Measurements from ENCODE around the gene TTLL1. TPM values are rescaled to one million over a fixed set of nuclear protein-coding genes. Genes with fewer than 3 reads are reported as not detected.

The TTLL1 gene
- polyA plus RNA-seq, 1 donor: 4.6 TPM

- Histone ChIP-seq H3K9me3 (ENCODE audit: control insufficient read depth, low read depth, low read length) (no peaks in the 10 kb centered on the region), H3K27ac (ENCODE audit: low read length) (peak overlapping the region; percentile 46), H3K4me1 (ENCODE audit: control insufficient read depth, insufficient read depth, low read length) (peaks cover 41% of the 10 kb centered on the region), H3K27me3 (ENCODE audit: control insufficient read depth, insufficient read depth, low read length) (no peaks in the 10 kb centered on the region), H3K4me3 (ENCODE audit: low read length) (no peak overlapping the region), H3K36me3 (ENCODE audit: control insufficient read depth, insufficient read depth, low read length) (peaks cover 20% of the 10 kb centered on the region)
- DNase-seq: no peak
- WGBS (ENCODE audit: insufficient coverage, low lambda C conversion rate): no CpG with 5 or more reads among the region's 13 CpGs
These were observed 38.9 kb upstream of the TTLL1 start for GRCh38 chr22:43128116-43128515.

DNA sequence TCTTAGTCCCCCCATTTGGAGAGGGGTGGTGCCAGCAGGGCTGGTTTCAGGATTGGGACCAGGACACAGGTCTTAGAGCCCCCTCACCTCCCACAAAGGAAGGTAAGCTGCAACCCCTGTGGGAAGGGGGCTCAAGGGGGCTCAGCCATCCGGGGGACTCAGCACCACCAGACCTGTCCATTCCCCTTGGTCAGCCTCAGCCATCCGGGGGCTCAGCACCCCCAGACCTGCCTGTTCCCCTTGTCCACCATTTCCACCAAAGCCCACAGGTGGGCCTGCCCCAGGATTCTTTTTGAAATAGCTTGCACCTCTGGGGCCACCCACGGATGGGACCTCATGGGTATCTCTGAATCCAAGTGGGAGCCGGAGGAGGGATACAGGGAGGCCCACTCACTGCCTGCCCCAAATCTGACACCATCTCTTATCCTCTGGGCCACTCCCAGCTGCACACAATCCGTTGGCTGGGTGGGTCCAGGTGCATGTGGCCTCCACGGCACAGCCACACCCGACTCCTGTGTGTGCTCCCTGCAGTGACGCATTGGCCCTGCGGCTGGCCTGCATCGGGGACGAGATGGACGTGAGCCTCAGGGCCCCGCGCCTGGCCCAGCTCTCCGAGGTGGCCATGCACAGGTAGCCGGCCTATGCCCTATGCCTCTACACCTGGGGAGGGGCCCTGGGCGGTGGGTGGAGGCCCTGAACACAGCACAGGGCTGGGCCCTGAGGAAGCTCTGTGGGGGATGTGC, 38.1 kb upstream of the TTLL1 start:
- Histone ChIP-seq H3K36me3 (ENCODE audit: control insufficient read depth, insufficient read depth, low read length) (peaks cover 13% of the 10 kb centered on the region), H3K9me3 (ENCODE audit: control insufficient read depth, low read depth, low read length) (no peaks in the 10 kb centered on the region), H3K27me3 (ENCODE audit: control insufficient read depth, insufficient read depth, low read length) (no peaks in the 10 kb centered on the region), H3K4me1 (ENCODE audit: control insufficient read depth, insufficient read depth, low read length) (peaks cover 41% of the 10 kb centered on the region), H3K27ac (ENCODE audit: low read length) (peak overlapping the region; percentile 64), H3K4me3 (ENCODE audit: low read length) (no peak overlapping the region)
- DNase-seq: peak; percentile 81 to 86
- WGBS (ENCODE audit: insufficient coverage, low lambda C conversion rate): no CpG with 5 or more reads among the region's 17 CpGs

- no peak overlapping the region for H3K4me3 ChIP-seq (ENCODE audit: low read length)
- H3K27ac ChIP-seq (ENCODE audit: low read length): peak overlapping the region; percentile 69
- WGBS (ENCODE audit: insufficient coverage, low lambda C conversion rate): no CpG with 5 or more reads among the region's 5 CpGs
- peaks cover 7% of the 10 kb centered on the region for H3K36me3 ChIP-seq (ENCODE audit: control insufficient read depth, insufficient read depth, low read length)
- H3K27me3 ChIP-seq (ENCODE audit: control insufficient read depth, insufficient read depth, low read length): no peaks in the 10 kb centered on the region
- peak; percentile 81 to 85 for DNase-seq
- H3K4me1 ChIP-seq (ENCODE audit: control insufficient read depth, insufficient read depth, low read length): peaks cover 41% of the 10 kb centered on the region
- no peaks in the 10 kb centered on the region for H3K9me3 ChIP-seq (ENCODE audit: control insufficient read depth, low read depth, low read length)
These were observed 37.4 kb upstream of the TTLL1 start for GRCh38 chr22:43126501-43127165.

- no peaks in the 10 kb centered on the region for H3K4me1 ChIP-seq (ENCODE audit: control insufficient read depth, insufficient read depth, low read length)
- H3K36me3 ChIP-seq (ENCODE audit: control insufficient read depth, insufficient read depth, low read length): no peaks in the 10 kb centered on the region
- no peak overlapping the region for H3K27ac ChIP-seq (ENCODE audit: low read length)
- H3K27me3 ChIP-seq (ENCODE audit: control insufficient read depth, insufficient read depth, low read length): peaks cover 13% of the 10 kb centered on the region
- no CpG with 5 or more reads among the region's 7 CpGs for WGBS (ENCODE audit: insufficient coverage, low lambda C conversion rate)
- no peaks in the 10 kb centered on the region for H3K9me3 ChIP-seq (ENCODE audit: control insufficient read depth, low read depth, low read length)
- H3K4me3 ChIP-seq (ENCODE audit: low read length): no peak overlapping the region
- DNase-seq: no peak
These were observed 29.8 kb upstream of the TTLL1 start for GRCh38 chr22:43118953-43119458.

DNA sequence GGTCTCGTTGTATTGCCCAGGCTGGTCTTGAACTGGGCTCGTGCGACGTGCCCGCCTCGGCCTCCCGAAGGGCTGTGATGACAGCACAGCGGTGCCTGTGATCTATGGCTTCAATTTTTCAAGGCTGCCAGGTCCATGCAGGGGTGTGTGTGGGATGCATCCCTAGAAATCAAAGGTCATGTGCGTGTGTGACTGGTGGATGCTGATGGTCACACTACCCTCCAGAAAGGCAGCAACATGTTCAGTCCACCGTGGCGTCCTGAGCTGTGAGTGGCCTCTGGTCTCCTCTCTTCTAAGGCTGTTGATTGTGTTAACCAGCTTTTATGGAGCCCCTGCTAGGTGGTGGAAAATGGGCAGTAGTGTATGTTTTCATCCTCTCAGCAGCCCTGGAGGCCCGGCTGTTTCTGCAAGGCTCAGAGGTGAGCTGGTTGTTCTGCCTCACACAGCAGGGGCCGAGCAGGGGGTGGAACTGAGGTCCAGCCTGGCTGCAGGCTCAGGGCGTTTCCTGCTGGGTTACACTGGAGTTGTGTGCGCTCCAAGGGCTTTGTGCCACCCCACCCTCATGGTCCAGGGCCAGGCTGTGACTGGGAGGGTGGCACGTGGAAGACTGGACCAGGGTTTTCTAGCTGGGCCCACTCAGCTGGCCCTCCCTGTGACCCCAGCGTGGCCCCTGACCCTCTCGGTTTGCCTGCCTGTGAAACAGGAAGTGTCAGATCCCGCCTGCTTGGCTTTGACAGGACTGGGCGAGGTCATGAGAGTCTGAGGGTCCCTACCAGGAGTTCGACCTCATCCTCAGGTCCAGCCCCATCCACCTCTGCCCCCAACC, 29.0 kb upstream of the TTLL1 start:
- no peak for DNase-seq
- Histone ChIP-seq H3K27me3 (ENCODE audit: control insufficient read depth, insufficient read depth, low read length) (peaks cover 20% of the 10 kb centered on the region), H3K4me1 (ENCODE audit: control insufficient read depth, insufficient read depth, low read length) (no peaks in the 10 kb centered on the region), H3K4me3 (ENCODE audit: low read length) (no peak overlapping the region), H3K36me3 (ENCODE audit: control insufficient read depth, insufficient read depth, low read length) (no peaks in the 10 kb centered on the region), H3K27ac (ENCODE audit: low read length) (no peak overlapping the region), H3K9me3 (ENCODE audit: control insufficient read depth, low read depth, low read length) (no peaks in the 10 kb centered on the region)
- no CpG with 5 or more reads among the region's 21 CpGs for WGBS (ENCODE audit: insufficient coverage, low lambda C conversion rate)

GRCh38 chr22:43116932-43117331, 27.7 kb upstream of the TTLL1 start:
- no peak overlapping the region for H3K27ac ChIP-seq (ENCODE audit: low read length)
- H3K4me3 ChIP-seq (ENCODE audit: low read length): no peak overlapping the region
- WGBS (ENCODE audit: insufficient coverage, low lambda C conversion rate): no CpG with 5 or more reads among the region's 7 CpGs
- no peaks in the 10 kb centered on the region for H3K9me3 ChIP-seq (ENCODE audit: control insufficient read depth, low read depth, low read length)
- no peaks in the 10 kb centered on the region for H3K4me1 ChIP-seq (ENCODE audit: control insufficient read depth, insufficient read depth, low read length)
- no peak for DNase-seq
- H3K36me3 ChIP-seq (ENCODE audit: control insufficient read depth, insufficient read depth, low read length): no peaks in the 10 kb centered on the region
- peaks cover 33% of the 10 kb centered on the region for H3K27me3 ChIP-seq (ENCODE audit: control insufficient read depth, insufficient read depth, low read length)

DNA sequence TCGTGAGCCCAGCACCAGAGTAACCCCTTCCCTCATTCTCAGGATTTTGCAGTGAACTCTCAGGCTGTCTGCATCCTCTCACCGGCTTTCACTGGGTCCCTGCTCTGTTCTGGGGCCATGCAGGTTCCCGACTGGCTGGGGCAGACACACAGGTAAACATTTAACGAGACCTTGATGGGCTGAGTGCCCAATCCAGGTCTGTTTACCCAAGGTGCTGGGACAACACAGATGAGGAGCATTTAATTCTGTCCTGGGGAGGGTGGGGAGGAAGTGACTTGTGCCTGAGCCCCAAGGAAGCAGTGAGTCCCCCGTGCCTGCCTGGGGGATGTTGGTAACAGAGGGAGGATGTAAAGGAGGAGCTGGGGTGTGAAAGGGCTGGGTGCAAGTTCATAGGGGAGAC, 25.8 kb upstream of the TTLL1 start:
- peaks cover 52% of the 10 kb centered on the region for H3K27me3 ChIP-seq (ENCODE audit: control insufficient read depth, insufficient read depth, low read length)
- DNase-seq: peak in 1 of 2 donors; percentile 25
- H3K4me3 ChIP-seq (ENCODE audit: low read length): no peak overlapping the region
- no peak overlapping the region for H3K27ac ChIP-seq (ENCODE audit: low read length)
- WGBS (ENCODE audit: insufficient coverage, low lambda C conversion rate): no CpG with 5 or more reads among the region's 5 CpGs
- H3K4me1 ChIP-seq (ENCODE audit: control insufficient read depth, insufficient read depth, low read length): peaks cover 8% of the 10 kb centered on the region
- no peaks in the 10 kb centered on the region for H3K36me3 ChIP-seq (ENCODE audit: control insufficient read depth, insufficient read depth, low read length)
- peaks cover 7% of the 10 kb centered on the region for H3K9me3 ChIP-seq (ENCODE audit: control insufficient read depth, low read depth, low read length)

DNA sequence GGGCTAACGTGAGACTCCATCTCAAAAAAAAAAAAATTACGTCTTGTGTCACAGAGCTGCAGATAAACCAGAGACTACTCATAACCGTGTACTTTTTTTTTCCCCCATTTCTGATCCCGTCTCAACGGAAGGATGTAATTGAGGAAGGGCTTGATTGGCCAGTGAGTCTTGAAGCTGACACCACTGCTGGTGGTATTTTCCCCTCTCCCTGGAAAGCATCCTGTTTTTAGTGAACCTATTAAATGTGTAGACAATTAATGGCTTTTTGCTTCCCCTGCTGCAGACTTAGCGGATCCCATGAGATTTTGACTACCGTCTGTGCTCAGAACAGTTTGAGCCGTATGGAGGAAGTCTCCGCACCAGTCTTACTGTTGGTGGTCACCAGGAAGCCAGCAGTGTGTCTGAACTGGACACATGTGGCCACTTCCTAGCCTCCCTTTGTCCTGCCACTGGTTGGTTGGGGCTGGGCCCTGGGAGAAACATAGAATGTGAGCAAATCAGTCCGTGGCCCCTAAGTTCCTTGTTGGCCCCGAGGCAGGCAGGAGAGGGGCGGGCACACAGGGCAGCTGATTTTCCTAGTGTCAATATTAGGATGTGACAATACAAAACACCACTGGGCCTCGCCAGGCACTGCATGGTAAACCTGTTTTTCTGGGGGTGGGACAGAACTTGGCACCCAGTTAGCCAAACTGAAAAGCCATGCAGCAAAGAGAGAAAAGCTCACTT, 24.5 kb upstream of the TTLL1 start:
- no peak overlapping the region for H3K4me3 ChIP-seq (ENCODE audit: low read length)
- no peak overlapping the region for H3K27ac ChIP-seq (ENCODE audit: low read length)
- no peak for DNase-seq
- H3K4me1 ChIP-seq (ENCODE audit: control insufficient read depth, insufficient read depth, low read length): peaks cover 8% of the 10 kb centered on the region
- no peaks in the 10 kb centered on the region for H3K36me3 ChIP-seq (ENCODE audit: control insufficient read depth, insufficient read depth, low read length)
- peaks cover 7% of the 10 kb centered on the region for H3K9me3 ChIP-seq (ENCODE audit: control insufficient read depth, low read depth, low read length)
- H3K27me3 ChIP-seq (ENCODE audit: control insufficient read depth, insufficient read depth, low read length): peaks cover 65% of the 10 kb centered on the region
- no CpG with 5 or more reads among the region's 13 CpGs for WGBS (ENCODE audit: insufficient coverage, low lambda C conversion rate)

DNA sequence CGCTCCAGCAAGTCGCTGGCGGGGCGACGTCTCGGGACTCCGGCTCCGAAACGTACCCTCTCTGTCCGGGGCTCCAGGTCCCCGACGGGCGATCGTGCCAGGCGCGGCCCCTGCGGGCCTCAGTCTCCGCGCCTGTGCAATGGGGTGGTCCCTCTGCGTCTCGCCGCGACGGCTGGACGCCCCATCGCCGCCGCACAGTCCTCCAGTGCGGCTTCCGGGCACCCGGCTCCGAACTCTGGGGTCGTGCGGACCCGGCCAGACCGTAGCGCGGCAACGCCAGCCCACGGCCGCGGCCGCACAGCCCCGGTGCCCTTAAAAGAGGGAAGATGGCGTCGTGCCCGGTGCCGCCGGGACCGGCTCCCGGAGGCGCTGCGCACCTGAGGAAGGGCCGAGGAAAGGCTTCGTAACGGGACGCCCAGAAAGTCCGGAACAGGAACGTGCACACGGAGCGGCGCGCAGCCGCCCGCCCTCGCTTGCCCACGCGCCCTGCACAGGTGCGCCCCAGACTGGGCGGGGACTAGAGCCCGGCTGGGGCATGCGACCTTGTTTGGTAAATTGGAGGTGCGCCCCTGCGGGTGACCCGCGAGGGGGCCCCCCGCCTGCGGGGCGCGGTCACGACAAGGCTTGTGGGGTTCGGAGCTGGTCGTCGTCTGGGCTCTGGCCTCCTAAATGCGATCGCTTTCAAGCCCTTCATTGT, 21.9 kb upstream of the TTLL1 start:
- Histone ChIP-seq H3K27me3 (ENCODE audit: control insufficient read depth, insufficient read depth, low read length) (peaks cover 84% of the 10 kb centered on the region), H3K27ac (ENCODE audit: low read length) (no peak overlapping the region), H3K9me3 (ENCODE audit: control insufficient read depth, low read depth, low read length) (peaks cover 7% of the 10 kb centered on the region), H3K4me3 (ENCODE audit: low read length) (peak overlapping the region; percentile 13), H3K36me3 (ENCODE audit: control insufficient read depth, insufficient read depth, low read length) (no peaks in the 10 kb centered on the region), H3K4me1 (ENCODE audit: control insufficient read depth, insufficient read depth, low read length) (peaks cover 8% of the 10 kb centered on the region)
- 10% methylated on average over 2 of the region's 86 CpGs for WGBS (ENCODE audit: insufficient coverage, low lambda C conversion rate)
- DNase-seq: peak in 1 of 2 donors; percentile 55
